ENCODE results near the gene HSPA2.
"Not testable (repeated sequence)": the region's sequence is repeated elsewhere in the genome, so short reads cannot be mapped to it uniquely, and the experiment has no call there.

Gene HSPA2

DNA sequence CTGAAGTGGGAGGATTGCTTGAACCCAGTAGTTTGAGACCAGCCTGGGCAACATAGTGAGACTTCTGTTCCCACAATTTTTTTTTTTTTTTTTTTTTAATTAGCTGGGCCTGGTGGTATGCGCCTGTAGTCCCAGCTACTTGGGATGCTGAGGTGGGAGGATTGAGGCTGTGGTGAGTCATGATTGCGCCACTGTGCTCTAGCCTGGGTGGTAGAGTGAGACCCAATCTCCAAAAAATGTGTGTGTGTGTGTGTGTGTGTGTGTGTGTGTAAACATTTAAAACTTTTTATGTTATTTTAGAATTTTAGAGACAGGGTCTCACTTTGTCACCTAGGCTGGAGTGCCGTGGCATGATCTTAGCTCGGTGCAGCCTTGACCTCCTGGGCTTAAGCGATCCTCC, 16.0 kb downstream of the HSPA2 start:
- Histone ChIP-seq H3K4me1 (ENCODE audit: control insufficient read depth in 5 of 5, insufficient read depth in 5 of 5, low read length in 5 of 5) (peaks cover 0 to 1% (median under 1%) of the 10 kb centered on the region in 5 donors), H3K27me3 (ENCODE audit: control insufficient read depth in 5 of 5, insufficient read depth in 4 of 5, low read length in 5 of 5) (no peaks in the 10 kb centered on the region), H3K4me3 (ENCODE audit: low read depth in 1 of 5, low read length in 5 of 5) (no peak overlapping the region), H3K36me3 (ENCODE audit: control insufficient read depth in 5 of 5, insufficient read depth in 5 of 5, low read length in 5 of 5) (no peaks in the 10 kb centered on the region), H3K27ac (ENCODE audit: low read depth, low read length) (no peak overlapping the region), H3K9ac (ENCODE audit: low read length in 5 of 5) (no peak overlapping the region), H3K9me3 (ENCODE audit: control insufficient read depth in 5 of 5, low read length in 5 of 5) (no peaks in the 10 kb centered on the region)

DNA sequence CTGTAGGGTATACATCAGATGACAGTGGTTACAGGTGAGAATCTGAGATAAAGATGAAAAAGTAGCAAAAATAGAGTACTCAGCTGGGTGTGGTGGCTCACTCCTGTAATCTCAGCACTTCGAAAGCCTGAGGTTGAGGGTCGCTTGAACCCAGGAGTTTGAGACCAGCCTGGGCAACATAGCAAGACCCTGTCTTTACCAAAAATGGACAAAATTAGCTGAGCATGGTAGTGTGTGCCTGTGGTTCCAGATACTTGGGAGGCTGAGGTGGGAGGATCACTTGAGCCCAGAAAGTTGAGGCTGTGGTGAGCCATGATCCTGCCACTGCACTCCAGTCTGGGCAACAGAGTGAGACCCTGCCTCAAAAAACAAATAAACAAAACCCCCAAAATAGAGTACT, 17.7 kb downstream of the HSPA2 start:
- not testable (repeated sequence) for H3K27me3 ChIP-seq (ENCODE audit: control insufficient read depth in 5 of 5, insufficient read depth in 4 of 5, low read length in 5 of 5); H3K9me3 ChIP-seq (ENCODE audit: control insufficient read depth in 5 of 5, low read length in 5 of 5); H3K4me3 ChIP-seq (ENCODE audit: low read depth in 1 of 5, low read length in 5 of 5); H3K27ac ChIP-seq (ENCODE audit: low read depth, low read length); H3K36me3 ChIP-seq (ENCODE audit: control insufficient read depth in 5 of 5, insufficient read depth in 5 of 5, low read length in 5 of 5); H3K9ac ChIP-seq (ENCODE audit: low read length in 5 of 5)
- peaks cover 0 to 11% (median 5%) of the 10 kb centered on the region in 5 donors for H3K4me1 ChIP-seq (ENCODE audit: control insufficient read depth in 5 of 5, insufficient read depth in 5 of 5, low read length in 5 of 5)

GRCh38 chr14:64561631-64562030, 21.1 kb downstream of the HSPA2 start:
- H3K27me3 ChIP-seq (ENCODE audit: control insufficient read depth in 5 of 5, insufficient read depth in 4 of 5, low read length in 5 of 5), result no peaks in the 10 kb centered on the region
- H3K4me3 ChIP-seq (ENCODE audit: low read depth in 1 of 5, low read length in 5 of 5), result no peak overlapping the region
- H3K4me1 ChIP-seq (ENCODE audit: control insufficient read depth in 5 of 5, insufficient read depth in 5 of 5, low read length in 5 of 5), result peaks cover 1 to 15% (median 8%) of the 10 kb centered on the region in 5 donors
- H3K36me3 ChIP-seq (ENCODE audit: control insufficient read depth in 5 of 5, insufficient read depth in 5 of 5, low read length in 5 of 5), result no peaks in the 10 kb centered on the region
- H3K27ac ChIP-seq (ENCODE audit: low read depth, low read length), result no peak overlapping the region
- no peaks in the 10 kb centered on the region for H3K9me3 ChIP-seq (ENCODE audit: control insufficient read depth in 5 of 5, low read length in 5 of 5)
- no peak overlapping the region for H3K9ac ChIP-seq (ENCODE audit: low read length in 5 of 5)

GRCh38 chr14:64562436-64562835, 21.9 kb downstream of the HSPA2 start:
- no peak overlapping the region for H3K9ac ChIP-seq (ENCODE audit: low read length in 5 of 5)
- H3K9me3 ChIP-seq (ENCODE audit: control insufficient read depth in 5 of 5, low read length in 5 of 5), result no peaks in the 10 kb centered on the region
- H3K36me3 ChIP-seq (ENCODE audit: control insufficient read depth in 5 of 5, insufficient read depth in 5 of 5, low read length in 5 of 5), result no peaks in the 10 kb centered on the region
- H3K4me1 ChIP-seq (ENCODE audit: control insufficient read depth in 5 of 5, insufficient read depth in 5 of 5, low read length in 5 of 5), result peaks cover 4 to 19% (median 11%) of the 10 kb centered on the region in 5 donors
- H3K27me3 ChIP-seq (ENCODE audit: control insufficient read depth in 5 of 5, insufficient read depth in 4 of 5, low read length in 5 of 5), result no peaks in the 10 kb centered on the region
- no peak overlapping the region for H3K27ac ChIP-seq (ENCODE audit: low read depth, low read length)
- H3K4me3 ChIP-seq (ENCODE audit: low read depth in 1 of 5, low read length in 5 of 5), result no peak overlapping the region

DNA sequence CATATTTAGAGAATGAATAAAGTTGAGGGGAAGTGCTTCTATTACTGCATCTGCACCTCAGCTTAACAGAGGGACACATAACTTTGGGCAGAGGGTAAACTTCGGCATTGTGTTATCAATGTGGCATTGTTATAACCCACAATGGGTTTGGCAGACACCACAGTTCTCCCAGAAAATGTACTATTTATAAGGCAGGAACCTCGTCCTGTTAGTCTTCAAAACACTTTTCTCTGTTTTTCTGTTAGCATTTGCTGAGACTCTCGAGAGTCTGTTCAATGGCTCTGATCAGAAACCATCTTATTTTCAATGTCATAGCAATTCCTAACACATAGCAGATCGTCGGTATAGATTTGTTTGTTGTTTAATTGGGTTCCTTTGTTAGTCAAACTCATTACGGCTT, 23.2 kb downstream of the HSPA2 start:
- Histone ChIP-seq H3K27me3 (ENCODE audit: control insufficient read depth in 5 of 5, insufficient read depth in 4 of 5, low read length in 5 of 5) (no peaks in the 10 kb centered on the region), H3K4me1 (ENCODE audit: control insufficient read depth in 5 of 5, insufficient read depth in 5 of 5, low read length in 5 of 5) (peaks cover 4 to 22% (median 15%) of the 10 kb centered on the region in 5 donors), H3K9me3 (ENCODE audit: control insufficient read depth in 5 of 5, low read length in 5 of 5) (no peaks in the 10 kb centered on the region), H3K27ac (ENCODE audit: low read depth, low read length) (no peak overlapping the region), H3K36me3 (ENCODE audit: control insufficient read depth in 5 of 5, insufficient read depth in 5 of 5, low read length in 5 of 5) (no peaks in the 10 kb centered on the region), H3K4me3 (ENCODE audit: low read depth in 1 of 5, low read length in 5 of 5) (no peak overlapping the region), H3K9ac (ENCODE audit: low read length in 5 of 5) (no peak overlapping the region)

DNA sequence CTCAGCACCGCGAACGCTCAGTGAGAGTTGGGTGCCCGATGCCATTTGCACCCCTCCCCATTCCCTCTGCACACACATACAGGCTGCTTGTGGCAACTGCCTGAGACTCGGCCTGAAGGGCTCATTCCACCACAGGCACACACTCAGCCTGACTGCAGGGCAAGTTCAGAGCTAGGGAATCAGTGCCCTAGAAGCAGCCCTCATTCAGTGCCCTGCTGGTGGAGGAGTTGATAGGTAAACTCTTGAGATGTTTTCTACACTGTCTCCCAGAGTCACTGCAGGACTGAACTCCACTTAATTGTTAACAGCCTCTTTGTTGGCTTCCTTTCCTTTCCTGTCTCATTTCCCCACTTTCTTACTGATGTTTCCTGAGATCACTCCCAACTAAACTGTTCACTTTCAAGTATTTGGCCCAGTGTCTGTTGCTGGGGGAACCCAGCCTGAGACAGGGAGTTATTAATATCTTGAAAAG, 26.1 kb downstream of the HSPA2 start:
- H3K4me3 ChIP-seq (ENCODE audit: low read depth in 1 of 5, low read length in 5 of 5), result no peak overlapping the region
- no peaks in the 10 kb centered on the region for H3K27me3 ChIP-seq (ENCODE audit: control insufficient read depth in 5 of 5, insufficient read depth in 4 of 5, low read length in 5 of 5)
- no peak overlapping the region for H3K9ac ChIP-seq (ENCODE audit: low read length in 5 of 5)
- H3K36me3 ChIP-seq (ENCODE audit: control insufficient read depth in 5 of 5, insufficient read depth in 5 of 5, low read length in 5 of 5), result no peaks in the 10 kb centered on the region
- H3K27ac ChIP-seq (ENCODE audit: low read depth, low read length), result peak overlapping the region; percentile 32
- no peaks in the 10 kb centered on the region for H3K9me3 ChIP-seq (ENCODE audit: control insufficient read depth in 5 of 5, low read length in 5 of 5)
- H3K4me1 ChIP-seq (ENCODE audit: control insufficient read depth in 5 of 5, insufficient read depth in 5 of 5, low read length in 5 of 5), result peaks cover 4 to 26% (median 20%) of the 10 kb centered on the region in 5 donors

- Histone ChIP-seq H3K27me3 (ENCODE audit: control insufficient read depth in 5 of 5, insufficient read depth in 4 of 5, low read length in 5 of 5) (no peaks in the 10 kb centered on the region), H3K4me3 (ENCODE audit: low read depth in 1 of 5, low read length in 5 of 5) (no peak overlapping the region), H3K4me1 (ENCODE audit: control insufficient read depth in 5 of 5, insufficient read depth in 5 of 5, low read length in 5 of 5) (peaks cover 4 to 30% (median 24%) of the 10 kb centered on the region in 5 donors), H3K36me3 (ENCODE audit: control insufficient read depth in 5 of 5, insufficient read depth in 5 of 5, low read length in 5 of 5) (no peaks in the 10 kb centered on the region), H3K9me3 (ENCODE audit: control insufficient read depth in 5 of 5, low read length in 5 of 5) (no peaks in the 10 kb centered on the region), H3K9ac (ENCODE audit: low read length in 5 of 5) (no peak overlapping the region), H3K27ac (ENCODE audit: low read depth, low read length) (peak overlapping the region; percentile 72)
These were observed 28.6 kb downstream of the HSPA2 start for GRCh38 chr14:64569138-64569631.

DNA sequence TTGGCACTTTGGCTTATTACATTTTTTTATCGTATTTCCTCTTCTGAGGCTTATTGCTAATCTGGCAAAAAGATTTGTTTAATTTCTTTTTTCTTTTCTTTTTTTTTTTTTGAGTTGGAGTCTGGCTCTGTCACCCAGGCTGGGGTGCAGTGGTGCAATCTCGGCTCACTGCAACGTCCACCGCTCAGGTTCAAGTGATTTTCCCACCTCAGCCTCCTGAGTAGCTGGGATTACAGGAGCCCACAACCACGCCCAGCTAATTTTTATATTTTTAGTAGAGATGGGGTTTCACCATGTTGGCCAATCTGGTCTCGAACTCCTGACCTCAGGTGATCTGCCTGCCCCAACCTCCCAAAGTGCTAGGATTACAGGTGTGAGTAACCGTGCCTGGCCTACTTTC, 29.1 kb downstream of the HSPA2 start:
- H3K4me1 ChIP-seq (ENCODE audit: control insufficient read depth in 5 of 5, insufficient read depth in 5 of 5, low read length in 5 of 5), result peaks cover 4 to 30% (median 24%) of the 10 kb centered on the region in 5 donors
- H3K4me3 ChIP-seq (ENCODE audit: low read depth in 1 of 5, low read length in 5 of 5); H3K9ac ChIP-seq (ENCODE audit: low read length in 5 of 5); H3K9me3 ChIP-seq (ENCODE audit: control insufficient read depth in 5 of 5, low read length in 5 of 5); H3K36me3 ChIP-seq (ENCODE audit: control insufficient read depth in 5 of 5, insufficient read depth in 5 of 5, low read length in 5 of 5); H3K27me3 ChIP-seq (ENCODE audit: control insufficient read depth in 5 of 5, insufficient read depth in 4 of 5, low read length in 5 of 5): not testable (repeated sequence)
- H3K27ac ChIP-seq (ENCODE audit: low read depth, low read length), result peak overlapping the region; percentile 72

DNA sequence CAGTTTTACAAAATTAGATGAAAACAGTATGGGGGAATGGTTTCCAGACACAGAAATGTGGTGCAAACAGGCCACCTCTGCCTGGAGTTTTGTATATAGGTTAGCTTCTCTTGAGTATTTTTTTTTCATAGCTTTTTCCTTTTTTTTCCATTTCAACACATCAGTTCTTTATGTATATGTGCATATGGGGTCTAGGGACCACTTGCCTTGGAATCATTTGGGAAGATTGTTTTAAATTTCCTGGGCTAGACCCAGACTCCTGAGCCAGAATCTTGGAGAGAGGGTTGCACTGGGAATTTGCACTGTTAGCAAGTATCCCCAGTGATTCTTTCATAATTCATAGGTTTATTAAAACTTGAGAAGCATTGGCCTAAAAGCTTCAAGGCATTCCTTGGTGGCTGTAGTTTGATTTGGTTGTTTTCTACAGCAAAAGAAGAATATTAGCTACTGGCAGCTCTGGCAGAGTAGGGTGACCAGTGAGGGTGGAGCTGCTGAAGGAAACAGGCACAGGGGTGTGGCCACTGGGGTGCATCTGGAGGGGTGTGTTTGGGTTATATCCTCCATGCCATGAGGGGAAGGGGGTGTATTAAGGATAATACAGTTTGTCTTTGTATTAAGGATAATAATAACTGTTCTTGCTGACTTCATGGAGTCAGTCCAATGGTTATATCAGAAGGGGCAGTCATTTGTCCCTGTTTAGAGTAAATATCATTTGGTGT, 32.0 kb downstream of the HSPA2 start:
- no peak overlapping the region for H3K4me3 ChIP-seq (ENCODE audit: low read depth in 1 of 5, low read length in 5 of 5)
- H3K36me3 ChIP-seq (ENCODE audit: control insufficient read depth in 5 of 5, insufficient read depth in 5 of 5, low read length in 5 of 5), result no peaks in the 10 kb centered on the region
- H3K27ac ChIP-seq (ENCODE audit: low read depth, low read length), result peak overlapping the region; percentile 18
- H3K27me3 ChIP-seq (ENCODE audit: control insufficient read depth in 5 of 5, insufficient read depth in 4 of 5, low read length in 5 of 5), result no peaks in the 10 kb centered on the region
- H3K4me1 ChIP-seq (ENCODE audit: control insufficient read depth in 5 of 5, insufficient read depth in 5 of 5, low read length in 5 of 5), result peaks cover 0 to 23% (median 16%) of the 10 kb centered on the region in 5 donors
- H3K9me3 ChIP-seq (ENCODE audit: control insufficient read depth in 5 of 5, low read length in 5 of 5), result no peaks in the 10 kb centered on the region
- no peak overlapping the region for H3K9ac ChIP-seq (ENCODE audit: low read length in 5 of 5)

DNA sequence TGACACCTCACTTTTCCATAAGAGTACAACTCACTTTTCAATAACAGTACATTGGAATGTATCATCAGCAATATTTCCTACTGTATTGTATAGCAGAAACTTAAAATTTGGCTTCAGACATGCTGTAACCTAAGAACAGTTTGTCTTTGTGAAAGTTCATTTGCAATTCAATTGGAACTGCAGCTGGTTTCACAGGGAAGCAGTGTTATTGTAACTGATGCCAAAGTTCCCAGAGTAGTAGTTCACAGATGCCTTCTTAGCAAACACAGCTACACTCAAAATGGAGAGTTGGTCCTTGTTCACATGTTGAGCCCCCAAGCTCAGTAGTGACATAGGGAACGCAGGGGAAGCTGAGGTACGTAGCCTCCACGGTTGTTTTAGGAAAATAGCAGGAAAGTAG, 32.6 kb downstream of the HSPA2 start:
- Histone ChIP-seq H3K4me1 (ENCODE audit: control insufficient read depth in 5 of 5, insufficient read depth in 5 of 5, low read length in 5 of 5) (peaks cover 0 to 23% (median 16%) of the 10 kb centered on the region in 5 donors), H3K27ac (ENCODE audit: low read depth, low read length) (no peak overlapping the region), H3K36me3 (ENCODE audit: control insufficient read depth in 5 of 5, insufficient read depth in 5 of 5, low read length in 5 of 5) (no peaks in the 10 kb centered on the region), H3K4me3 (ENCODE audit: low read depth in 1 of 5, low read length in 5 of 5) (no peak overlapping the region), H3K9ac (ENCODE audit: low read length in 5 of 5) (no peak overlapping the region), H3K27me3 (ENCODE audit: control insufficient read depth in 5 of 5, insufficient read depth in 4 of 5, low read length in 5 of 5) (no peaks in the 10 kb centered on the region), H3K9me3 (ENCODE audit: control insufficient read depth in 5 of 5, low read length in 5 of 5) (no peaks in the 10 kb centered on the region)
